ENCODE data around the gene OR52B6. TPM values are rescaled to one million over a fixed set of nuclear protein-coding genes. Genes with fewer than 3 reads are reported as not detected.

OR52B6 gene
- total RNA-seq, 1 experiment from 2014 or later: not detected

DNA sequence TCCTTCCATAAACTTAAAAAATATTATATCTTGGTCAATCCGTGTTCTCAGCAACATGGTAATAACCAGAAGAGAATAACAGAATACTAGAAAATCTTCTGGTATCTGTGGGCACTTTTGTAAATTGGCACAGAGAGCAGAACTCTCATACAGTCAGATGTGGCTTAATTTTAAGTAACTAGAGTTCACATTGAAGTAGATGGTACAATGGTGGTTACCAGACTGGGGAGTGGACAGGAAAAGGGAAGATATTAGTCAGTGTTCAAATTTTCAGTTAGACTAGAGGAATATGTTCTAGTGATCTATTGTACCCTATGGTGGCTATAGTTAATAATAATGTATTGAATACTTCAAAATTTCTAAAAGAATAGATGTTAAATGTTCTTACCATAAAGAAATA is 39.2 kb upstream of the OR52B6 start:
- BruUV-seq (replicated peaks): no TSS peak
- intact Hi-C loops (cut with micrococcal nuclease; ENCODE audit: unreplicated experiment): no loop called here
- no peaks in the 10 kb centered on the region for H3K4me1 Mint-ChIP-seq (ENCODE audit: low read depth, unreplicated experiment)
- no peaks in the 10 kb centered on the region for H3K9me3 Mint-ChIP-seq (ENCODE audit: low read depth, unreplicated experiment)
- no peak for DNase-seq
- no peak overlapping the region for H3K27ac Mint-ChIP-seq (ENCODE audit: unreplicated experiment)
- no peaks in the 10 kb centered on the region for H3K27me3 Mint-ChIP-seq (ENCODE audit: unreplicated experiment)
- H3K4me3 Mint-ChIP-seq (ENCODE audit: low read depth, unreplicated experiment): no peak overlapping the region
- TF ChIP-seq, protein P1, sequence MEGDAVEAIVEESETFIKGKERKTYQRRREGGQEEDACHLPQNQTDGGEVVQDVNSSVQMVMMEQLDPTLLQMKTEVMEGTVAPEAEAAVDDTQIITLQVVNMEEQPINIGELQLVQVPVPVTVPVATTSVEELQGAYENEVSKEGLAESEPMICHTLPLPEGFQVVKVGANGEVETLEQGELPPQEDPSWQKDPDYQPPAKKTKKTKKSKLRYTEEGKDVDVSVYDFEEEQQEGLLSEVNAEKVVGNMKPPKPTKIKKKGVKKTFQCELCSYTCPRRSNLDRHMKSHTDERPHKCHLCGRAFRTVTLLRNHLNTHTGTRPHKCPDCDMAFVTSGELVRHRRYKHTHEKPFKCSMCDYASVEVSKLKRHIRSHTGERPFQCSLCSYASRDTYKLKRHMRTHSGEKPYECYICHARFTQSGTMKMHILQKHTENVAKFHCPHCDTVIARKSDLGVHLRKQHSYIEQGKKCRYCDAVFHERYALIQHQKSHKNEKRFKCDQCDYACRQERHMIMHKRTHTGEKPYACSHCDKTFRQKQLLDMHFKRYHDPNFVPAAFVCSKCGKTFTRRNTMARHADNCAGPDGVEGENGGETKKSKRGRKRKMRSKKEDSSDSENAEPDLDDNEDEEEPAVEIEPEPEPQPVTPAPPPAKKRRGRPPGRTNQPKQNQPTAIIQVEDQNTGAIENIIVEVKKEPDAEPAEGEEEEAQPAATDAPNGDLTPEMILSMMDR (IDR thresholded peaks at IDR 0.05; ENCODE audit: unreplicated experiment): no peak
- no peaks in the 10 kb centered on the region for H3K36me3 Mint-ChIP-seq (ENCODE audit: insufficient read depth, unreplicated experiment)
- CTCF ChIA-PET: no interaction called here

DNA sequence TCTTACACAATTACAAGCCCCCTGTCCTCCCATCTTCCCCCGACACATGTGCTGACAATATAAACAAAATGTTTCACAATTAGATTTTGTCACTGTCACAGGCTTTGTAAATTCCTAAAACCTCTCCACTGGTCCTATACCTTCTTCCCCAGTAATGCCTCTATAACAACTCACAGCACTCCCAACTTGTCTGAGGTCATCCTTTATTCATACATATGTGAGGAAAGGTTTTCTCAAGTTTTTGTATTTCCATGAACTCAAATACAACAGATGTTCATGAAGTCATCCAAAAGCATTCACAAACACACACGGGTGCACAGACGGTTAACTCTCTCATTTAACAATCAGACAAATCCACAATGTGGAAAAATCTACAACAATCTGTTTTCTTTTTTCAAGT is 34.2 kb upstream of the OR52B6 start:
- no peaks in the 10 kb centered on the region for H3K36me3 Mint-ChIP-seq (ENCODE audit: insufficient read depth, unreplicated experiment)
- H3K9me3 Mint-ChIP-seq (ENCODE audit: low read depth, unreplicated experiment): no peaks in the 10 kb centered on the region
- TF ChIP-seq, protein P1 (IDR thresholded peaks at IDR 0.05; ENCODE audit: unreplicated experiment): no peak
- DNase-seq: no peak
- no peaks in the 10 kb centered on the region for H3K4me1 Mint-ChIP-seq (ENCODE audit: low read depth, unreplicated experiment)
- CTCF ChIA-PET: no interaction called here
- H3K27me3 Mint-ChIP-seq (ENCODE audit: unreplicated experiment): no peaks in the 10 kb centered on the region
- BruUV-seq (replicated peaks): no TSS peak
- no peak overlapping the region for H3K4me3 Mint-ChIP-seq (ENCODE audit: low read depth, unreplicated experiment)
- no peak overlapping the region for H3K27ac Mint-ChIP-seq (ENCODE audit: unreplicated experiment)
- intact Hi-C loops (cut with micrococcal nuclease; ENCODE audit: unreplicated experiment): no loop called here

DNA sequence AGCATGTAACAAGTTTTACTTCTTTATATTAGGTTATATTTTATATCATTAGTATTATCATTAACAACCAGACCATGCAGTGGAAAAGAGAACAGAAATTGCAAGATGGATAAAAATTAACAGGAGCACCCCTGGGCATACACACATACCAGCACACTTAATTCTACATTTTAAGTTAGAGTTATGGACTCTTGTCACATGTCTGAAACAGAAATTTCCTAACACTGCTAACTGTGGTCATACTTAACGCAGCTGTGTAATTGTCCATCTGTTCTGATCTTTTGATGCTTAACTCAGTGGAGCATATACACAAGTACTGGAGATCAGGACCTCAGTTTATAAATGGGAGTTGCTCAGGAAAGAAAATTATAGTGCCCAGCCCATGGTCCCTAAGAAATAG is 32.7 kb upstream of the OR52B6 start:
- H3K4me3 Mint-ChIP-seq (ENCODE audit: low read depth, unreplicated experiment): no peak overlapping the region
- no peaks in the 10 kb centered on the region for H3K27me3 Mint-ChIP-seq (ENCODE audit: unreplicated experiment)
- TF ChIP-seq, protein P1 (IDR thresholded peaks at IDR 0.05; ENCODE audit: unreplicated experiment): no peak
- no peak for DNase-seq
- H3K27ac Mint-ChIP-seq (ENCODE audit: unreplicated experiment): no peak overlapping the region
- intact Hi-C loops (cut with micrococcal nuclease; ENCODE audit: unreplicated experiment): no loop called here
- H3K4me1 Mint-ChIP-seq (ENCODE audit: low read depth, unreplicated experiment): no peaks in the 10 kb centered on the region
- H3K9me3 Mint-ChIP-seq (ENCODE audit: low read depth, unreplicated experiment): no peaks in the 10 kb centered on the region
- no peaks in the 10 kb centered on the region for H3K36me3 Mint-ChIP-seq (ENCODE audit: insufficient read depth, unreplicated experiment)
- no TSS peak for BruUV-seq (replicated peaks)
- CTCF ChIA-PET: no interaction called here

DNA sequence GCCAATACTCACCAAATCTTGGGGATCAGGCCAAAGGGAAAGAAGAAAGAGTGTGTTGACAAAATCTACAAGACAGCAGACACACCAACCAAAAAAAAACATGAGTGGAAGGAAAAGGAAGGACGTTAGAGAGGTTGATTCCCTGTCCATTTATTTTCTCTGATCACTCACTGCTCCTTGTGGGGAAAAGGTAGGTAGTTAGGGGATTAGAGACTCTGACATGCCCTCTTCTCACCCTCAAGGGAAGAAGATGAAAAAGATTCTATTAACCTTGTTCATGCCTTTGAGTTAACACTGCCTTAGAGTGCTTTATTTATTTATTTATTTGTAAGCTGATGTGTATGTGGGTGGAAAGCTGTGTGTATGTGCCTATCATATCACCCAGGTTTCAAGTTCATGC is 32.2 kb upstream of the OR52B6 start, which contains the start of gene OR52H1:
Gene OR52H1 (minus strand): TSS at position 101 of the 400 bp plus-strand sequence. CDS start 3,035 bp downstream, outside the sequence.
- no peak within 1 kb of the TSS for H3K27ac Mint-ChIP-seq (ENCODE audit: unreplicated experiment)
- intact Hi-C loops (cut with micrococcal nuclease; ENCODE audit: unreplicated experiment): no loop called here
- BruUV-seq (replicated peaks): no TSS peak
- no peak within 1 kb of the TSS for H3K4me3 Mint-ChIP-seq (ENCODE audit: low read depth, unreplicated experiment)
- CTCF ChIA-PET: no interaction called here
- no peaks in the 10 kb centered on the region for H3K4me1 Mint-ChIP-seq (ENCODE audit: low read depth, unreplicated experiment)
- TF ChIP-seq, protein P1 (IDR thresholded peaks at IDR 0.05; ENCODE audit: unreplicated experiment): no peak
- no peaks in the 10 kb centered on the region for H3K9me3 Mint-ChIP-seq (ENCODE audit: low read depth, unreplicated experiment)
- H3K27me3 Mint-ChIP-seq (ENCODE audit: unreplicated experiment): no peaks in the 10 kb centered on the region
- no peaks in the 10 kb centered on the region for H3K36me3 Mint-ChIP-seq (ENCODE audit: insufficient read depth, unreplicated experiment)
- DNase-seq: no peak

All from Calu3 (cell line).